ENCODE data around the gene RIMKLB. TPM values are rescaled to one million over a fixed set of nuclear protein-coding genes. Genes with fewer than 3 reads are reported as not detected.
"Not testable (repeated sequence)": the region's sequence is repeated elsewhere in the genome, so short reads cannot be mapped to it uniquely, and the experiment has no call there.

Gene RIMKLB
- total and polyA plus RNA-seq, 10 of the 15 experiments (the other 5 are each of a cell fraction or from before 2014, with no cell fraction given), result 0.15 to 0.83 (median 0.46) TPM

DNA sequence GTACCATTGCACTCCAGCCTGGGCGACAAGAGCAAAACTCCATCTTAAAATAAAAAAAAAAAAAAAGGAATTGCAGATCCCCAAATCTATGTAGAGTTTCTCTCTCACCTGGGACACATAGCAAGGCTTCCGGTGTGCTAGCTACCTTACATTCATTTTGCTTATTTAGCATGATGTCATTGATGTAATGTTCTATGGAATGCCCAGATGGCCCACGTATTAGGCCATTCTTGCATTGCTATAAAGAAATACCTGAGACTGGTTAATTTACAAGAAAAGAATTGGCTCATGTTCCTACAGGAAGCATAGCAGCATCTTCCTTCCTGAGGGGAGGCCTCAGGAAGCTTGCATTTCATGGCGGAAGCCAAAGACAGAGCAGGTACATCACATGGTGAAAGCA is 87.7 kb downstream of the RIMKLB start (continued):
- TF ChIP-seq, protein P1, sequence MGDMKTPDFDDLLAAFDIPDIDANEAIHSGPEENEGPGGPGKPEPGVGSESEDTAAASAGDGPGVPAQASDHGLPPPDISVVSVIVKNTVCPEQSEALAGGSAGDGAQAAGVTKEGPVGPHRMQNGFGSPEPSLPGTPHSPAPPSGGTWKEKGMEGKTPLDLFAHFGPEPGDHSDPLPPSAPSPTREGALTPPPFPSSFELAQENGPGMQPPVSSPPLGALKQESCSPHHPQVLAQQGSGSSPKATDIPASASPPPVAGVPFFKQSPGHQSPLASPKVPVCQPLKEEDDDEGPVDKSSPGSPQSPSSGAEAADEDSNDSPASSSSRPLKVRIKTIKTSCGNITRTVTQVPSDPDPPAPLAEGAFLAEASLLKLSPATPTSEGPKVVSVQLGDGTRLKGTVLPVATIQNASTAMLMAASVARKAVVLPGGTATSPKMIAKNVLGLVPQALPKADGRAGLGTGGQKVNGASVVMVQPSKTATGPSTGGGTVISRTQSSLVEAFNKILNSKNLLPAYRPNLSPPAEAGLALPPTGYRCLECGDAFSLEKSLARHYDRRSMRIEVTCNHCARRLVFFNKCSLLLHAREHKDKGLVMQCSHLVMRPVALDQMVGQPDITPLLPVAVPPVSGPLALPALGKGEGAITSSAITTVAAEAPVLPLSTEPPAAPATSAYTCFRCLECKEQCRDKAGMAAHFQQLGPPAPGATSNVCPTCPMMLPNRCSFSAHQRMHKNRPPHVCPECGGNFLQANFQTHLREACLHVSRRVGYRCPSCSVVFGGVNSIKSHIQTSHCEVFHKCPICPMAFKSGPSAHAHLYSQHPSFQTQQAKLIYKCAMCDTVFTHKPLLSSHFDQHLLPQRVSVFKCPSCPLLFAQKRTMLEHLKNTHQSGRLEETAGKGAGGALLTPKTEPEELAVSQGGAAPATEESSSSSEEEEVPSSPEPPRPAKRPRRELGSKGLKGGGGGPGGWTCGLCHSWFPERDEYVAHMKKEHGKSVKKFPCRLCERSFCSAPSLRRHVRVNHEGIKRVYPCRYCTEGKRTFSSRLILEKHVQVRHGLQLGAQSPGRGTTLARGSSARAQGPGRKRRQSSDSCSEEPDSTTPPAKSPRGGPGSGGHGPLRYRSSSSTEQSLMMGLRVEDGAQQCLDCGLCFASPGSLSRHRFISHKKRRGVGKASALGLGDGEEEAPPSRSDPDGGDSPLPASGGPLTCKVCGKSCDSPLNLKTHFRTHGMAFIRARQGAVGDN (IDR thresholded peaks at IDR 0.05), result no peak
- no peak for TF ChIP-seq ATF7 (IDR thresholded peaks at IDR 0.05; ENCODE audit: low read depth)

GRCh38 chr12:8787206-8787605 is 89.4 kb downstream of the RIMKLB start:
- H3K4me1 ChIP-seq (ENCODE audit: control insufficient read depth, insufficient read depth, low read length); RAD21 ChIA-PET (ENCODE audit: unreplicated experiment); H3K27me3 ChIP-seq (replicated peaks in 1 of 2; ENCODE audit: control insufficient read depth in 2 of 2, insufficient read depth in 2 of 2, low read length in 1 of 2); H3K27ac ChIP-seq (ENCODE audit: control insufficient read depth, insufficient read depth); H3K4me2 ChIP-seq (ENCODE audit: control insufficient read depth, insufficient read depth); H3K79me2 ChIP-seq (ENCODE audit: control insufficient read depth, insufficient read depth, low read length); H3K9me3 ChIP-seq (replicated peaks; ENCODE audit: control insufficient read depth, insufficient read depth, low read length); DNase-seq (ENCODE audit: low read depth, low spot score); in situ Hi-C loops (cut with MboI); H2AFZ ChIP-seq (ENCODE audit: control insufficient read depth, low read depth, low read length); SMC1A ChIA-PET (ENCODE audit: uncharacterized antibody, unreplicated experiment); H3K4me3 ChIP-seq; BruUV-seq (replicated peaks); FAIRE-seq; POLR2A ChIA-PET; ATAC-seq; intact Hi-C loops (cut with micrococcal nuclease; ENCODE audit: unreplicated experiment); CTCF ChIA-PET; H4K20me1 ChIP-seq (ENCODE audit: control insufficient read depth, insufficient read depth); H3K36me3 ChIP-seq (ENCODE audit: control insufficient read depth in 2 of 2, insufficient read depth in 2 of 2, low read length in 1 of 2); H3K9ac ChIP-seq (ENCODE audit: control insufficient read depth, insufficient read depth, low read length): not testable (repeated sequence)
- WGBS (ENCODE audit: insufficient coverage, insufficient replicate concordance, low lambda C conversion rate, missing lambda C conversion rate), result 86% methylated on average over 23 of the region's 28 CpGs

DNA sequence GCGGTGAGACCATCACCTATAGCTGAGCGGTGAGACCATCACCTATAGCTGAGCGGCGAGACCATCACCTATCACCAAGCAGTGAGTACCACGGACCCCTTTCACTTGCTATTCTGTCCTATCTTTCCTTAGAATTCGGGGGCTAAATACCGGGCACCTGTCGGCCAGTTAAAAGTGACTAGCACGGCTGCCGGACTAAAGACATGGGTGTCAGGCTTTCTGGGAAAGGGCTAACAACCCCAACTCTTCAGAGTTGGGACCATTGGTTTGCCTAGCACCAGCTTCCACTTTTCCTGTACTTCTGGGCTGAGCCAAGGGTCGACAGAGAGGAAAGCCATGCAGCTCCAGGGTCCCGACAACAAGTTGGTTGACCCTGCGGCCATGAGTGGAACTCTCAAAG is 90.9 kb downstream of the RIMKLB start:
- H4K20me1 ChIP-seq (ENCODE audit: control insufficient read depth, insufficient read depth); ATAC-seq; FAIRE-seq; in situ Hi-C loops (cut with MboI); POLR2A ChIA-PET; H3K4me3 ChIP-seq; H3K36me3 ChIP-seq (ENCODE audit: control insufficient read depth in 2 of 2, insufficient read depth in 2 of 2, low read length in 1 of 2); SMC1A ChIA-PET (ENCODE audit: uncharacterized antibody, unreplicated experiment); H2AFZ ChIP-seq (ENCODE audit: control insufficient read depth, low read depth, low read length); BruUV-seq (replicated peaks); H3K4me1 ChIP-seq (ENCODE audit: control insufficient read depth, insufficient read depth, low read length); intact Hi-C loops (cut with micrococcal nuclease; ENCODE audit: unreplicated experiment); H3K9ac ChIP-seq (ENCODE audit: control insufficient read depth, insufficient read depth, low read length); H3K79me2 ChIP-seq (ENCODE audit: control insufficient read depth, insufficient read depth, low read length); CTCF ChIA-PET; H3K9me3 ChIP-seq (replicated peaks; ENCODE audit: control insufficient read depth, insufficient read depth, low read length); DNase-seq (ENCODE audit: low read depth, low spot score); RAD21 ChIA-PET (ENCODE audit: unreplicated experiment); H3K27me3 ChIP-seq (replicated peaks in 1 of 2; ENCODE audit: control insufficient read depth in 2 of 2, insufficient read depth in 2 of 2, low read length in 1 of 2); H3K4me2 ChIP-seq (ENCODE audit: control insufficient read depth, insufficient read depth); H3K27ac ChIP-seq (ENCODE audit: control insufficient read depth, insufficient read depth): not testable (repeated sequence)
- 64% methylated on average over 13 of the region's 13 CpGs for WGBS (ENCODE audit: insufficient coverage, insufficient replicate concordance, low lambda C conversion rate, missing lambda C conversion rate)

DNA sequence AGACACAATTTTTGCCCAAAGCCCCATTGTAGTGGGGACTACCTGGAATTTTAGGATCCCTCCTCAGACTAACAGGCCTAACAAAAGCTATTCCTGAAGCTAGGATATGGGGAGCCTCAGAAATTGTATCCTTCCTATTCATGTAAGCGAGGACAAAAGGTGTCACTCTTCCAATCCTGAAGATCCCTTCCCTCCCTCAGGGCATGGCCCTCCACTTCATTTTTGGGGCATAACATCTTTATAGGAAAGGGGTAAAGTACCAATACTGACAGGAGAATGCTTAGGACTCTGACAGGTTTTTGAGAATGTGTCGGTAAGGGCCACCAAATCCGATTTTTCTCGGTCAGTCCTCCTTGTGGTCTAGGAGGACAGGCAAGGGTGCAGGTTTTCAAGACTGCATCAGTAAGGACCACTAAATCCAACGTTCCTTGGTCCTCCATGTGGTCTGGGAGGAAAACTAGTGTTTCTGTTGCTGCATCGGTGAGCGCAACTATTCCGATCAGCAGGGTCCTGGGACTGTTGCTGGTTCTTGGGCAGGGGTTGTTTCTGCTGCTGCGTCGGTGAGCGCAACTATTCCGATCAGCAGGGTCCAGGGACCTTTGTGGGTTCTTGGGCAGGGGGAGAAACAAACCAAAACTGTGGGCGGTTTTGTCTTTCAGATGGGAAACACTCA is 91.7 kb downstream of the RIMKLB start:
- H4K20me1 ChIP-seq (ENCODE audit: control insufficient read depth, insufficient read depth); FAIRE-seq; CTCF ChIA-PET; DNase-seq (ENCODE audit: low read depth, low spot score); H3K4me3 ChIP-seq; in situ Hi-C loops (cut with MboI); SMC1A ChIA-PET (ENCODE audit: uncharacterized antibody, unreplicated experiment); intact Hi-C loops (cut with micrococcal nuclease; ENCODE audit: unreplicated experiment); H3K79me2 ChIP-seq (ENCODE audit: control insufficient read depth, insufficient read depth, low read length); POLR2A ChIA-PET; H3K9me3 ChIP-seq (replicated peaks; ENCODE audit: control insufficient read depth, insufficient read depth, low read length); BruUV-seq (replicated peaks); H3K27ac ChIP-seq (ENCODE audit: control insufficient read depth, insufficient read depth); H3K27me3 ChIP-seq (replicated peaks in 1 of 2; ENCODE audit: control insufficient read depth in 2 of 2, insufficient read depth in 2 of 2, low read length in 1 of 2); H3K9ac ChIP-seq (ENCODE audit: control insufficient read depth, insufficient read depth, low read length); H3K4me2 ChIP-seq (ENCODE audit: control insufficient read depth, insufficient read depth); H3K36me3 ChIP-seq (ENCODE audit: control insufficient read depth in 2 of 2, insufficient read depth in 2 of 2, low read length in 1 of 2); H3K4me1 ChIP-seq (ENCODE audit: control insufficient read depth, insufficient read depth, low read length); H2AFZ ChIP-seq (ENCODE audit: control insufficient read depth, low read depth, low read length); ATAC-seq; RAD21 ChIA-PET (ENCODE audit: unreplicated experiment): not testable (repeated sequence)
- 64% methylated on average over 13 of the region's 13 CpGs for WGBS (ENCODE audit: insufficient coverage, insufficient replicate concordance, low lambda C conversion rate, missing lambda C conversion rate)
